ENCODE data around the gene NBEAL2. TPM values are rescaled to one million over a fixed set of nuclear protein-coding genes. Genes with fewer than 3 reads are reported as not detected.

Gene NBEAL2
- total RNA-seq, 1 experiment from 2014 or later, result 80.0 TPM

- Mint-ChIP-seq H3K27me3 (ENCODE audit: low read depth) (no peaks in the 10 kb centered on the region), H3K27ac (peak overlapping the region; percentile 78), H3K36me3 (no peaks in the 10 kb centered on the region), H3K4me1 (peaks cover 45% of the 10 kb centered on the region), H3K4me3 (no peak overlapping the region), H3K9me3 (no peaks in the 10 kb centered on the region)
- no peak for ATAC-seq
- CTCF ChIA-PET, result interaction anchor here (4.6 kb wide), 1 partner anchor 32 kb away, joined by 15 read pairs; no protein-coding TSS in a partner anchor
- no peak for TF ChIP-seq NR1H2 (CRISPR knock-in tag; IDR thresholded peaks at IDR 0.05)
- no peak for TF ChIP-seq GRHL2 (CRISPR knock-in tag; IDR thresholded peaks at IDR 0.05; ENCODE audit: insufficient replicate concordance, severe bottlenecking)
- no peak for TF ChIP-seq FOXP4 (CRISPR knock-in tag; IDR thresholded peaks at IDR 0.05)
- TF ChIP-seq SMAD3 (CRISPR knock-in tag; IDR thresholded peaks at IDR 0.05; ENCODE audit: borderline replicate concordance), result no peak
- no peak for TF ChIP-seq GTF2I (CRISPR knock-in tag; conservative IDR thresholded peaks at IDR 0.05)
- no peak for TF ChIP-seq KAT7 (CRISPR knock-in tag; IDR thresholded peaks at IDR 0.05; ENCODE audit: borderline replicate concordance)
- no peak for TF ChIP-seq PRDM15 (CRISPR knock-in tag; IDR thresholded peaks at IDR 0.05)
- TF ChIP-seq FOXP1 (CRISPR knock-in tag; IDR thresholded peaks at IDR 0.05; ENCODE audit: borderline replicate concordance), result no peak
- TF ChIP-seq ESRRA (CRISPR knock-in tag; IDR thresholded peaks at IDR 0.05; ENCODE audit: borderline replicate concordance), result no peak
- TF ChIP-seq MLX (CRISPR knock-in tag; IDR thresholded peaks at IDR 0.05), result no peak
- POLR2A ChIA-PET, result no interaction called here
- no peak for DNase-seq (ENCODE audit: low spot score)
Observed at GRCh38 chr3:46955157-46955556, 24.3 kb upstream of the NBEAL2 start.

- POLR2A ChIA-PET, result no interaction called here
- DNase-seq (ENCODE audit: low spot score), result no peak
- Mint-ChIP-seq H3K4me1 (peaks cover 51% of the 10 kb centered on the region), H3K36me3 (no peaks in the 10 kb centered on the region), H3K27ac (no peak overlapping the region; the same call in 1 of the 2 replicates), H3K9me3 (no peaks in the 10 kb centered on the region), H3K27me3 (ENCODE audit: low read depth) (no peaks in the 10 kb centered on the region), H3K4me3 (no peak overlapping the region)
- CTCF ChIA-PET, result interaction anchor here (1.0 to 4.6 kb wide), 2 partner anchors 20 to 32 kb away, joined by 3 to 15 read pairs; no protein-coding TSS in a partner anchor
- TF ChIP-seq CREM (CRISPR knock-in tag; IDR thresholded peaks at IDR 0.05) (no peak), RORB (CRISPR knock-in tag; IDR thresholded peaks at IDR 0.05) (no peak), ZNF121 (CRISPR knock-in tag; IDR thresholded peaks at IDR 0.05) (no peak), HMGXB4 (CRISPR knock-in tag; IDR thresholded peaks at IDR 0.05) (no peak), MAX (CRISPR knock-in tag; IDR thresholded peaks at IDR 0.05) (no peak), ZSCAN18 (CRISPR knock-in tag; IDR thresholded peaks at IDR 0.05) (no peak), ZNF138 (CRISPR knock-in tag; conservative IDR thresholded peaks at IDR 0.05) (no peak), ZNF317 (CRISPR knock-in tag; IDR thresholded peaks at IDR 0.05; ENCODE audit: borderline replicate concordance, low read depth) (no peak), GRHL2 (CRISPR knock-in tag; IDR thresholded peaks at IDR 0.05; ENCODE audit: insufficient replicate concordance, severe bottlenecking) (no peak), SP1 (CRISPR knock-in tag; conservative IDR thresholded peaks at IDR 0.05) (no peak), ZNF263 (CRISPR knock-in tag; IDR thresholded peaks at IDR 0.05; ENCODE audit: low read depth) (no peak), ELF4 (CRISPR knock-in tag; IDR thresholded peaks at IDR 0.05; ENCODE audit: low read depth) (no peak)
- ATAC-seq, result no peak
Observed at GRCh38 chr3:46955801-46956259, 23.6 kb upstream of the NBEAL2 start.

Data from WTC11 (cell line).